Measurements from ENCODE around the gene ARHGEF28. TPM values are rescaled to one million over a fixed set of nuclear protein-coding genes. Genes with fewer than 3 reads are reported as not detected.

Gene ARHGEF28
- total RNA-seq, 1 donor from 2014 or later = 2.1 TPM

DNA sequence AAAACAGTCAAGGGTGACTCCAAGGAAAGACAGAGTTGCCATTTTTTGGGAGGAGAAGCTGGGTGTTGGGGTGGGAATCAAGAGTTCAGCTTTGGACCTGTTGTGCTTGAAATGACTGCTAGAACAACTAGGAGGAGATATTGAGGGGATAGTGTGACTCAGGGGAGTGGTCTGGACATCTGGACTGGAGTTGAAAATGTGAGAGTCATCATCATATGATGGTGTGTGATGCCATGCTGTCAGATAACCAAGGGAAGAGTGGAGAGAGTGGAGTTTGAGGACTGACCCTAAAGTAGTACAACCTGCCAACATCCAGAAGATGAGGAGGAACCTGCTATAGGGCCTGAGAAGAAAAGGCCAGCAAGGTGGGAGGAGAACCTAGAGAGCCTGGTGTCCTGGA, 199.7 kb downstream of the ARHGEF28 start:
- no peaks in the 10 kb centered on the region for H3K27me3 ChIP-seq (ENCODE audit: low read depth)
- no peaks in the 10 kb centered on the region for H3K36me3 ChIP-seq
- H3K27ac ChIP-seq (replicated peaks) = no peak overlapping the region
- TF ChIP-seq, protein P1, sequence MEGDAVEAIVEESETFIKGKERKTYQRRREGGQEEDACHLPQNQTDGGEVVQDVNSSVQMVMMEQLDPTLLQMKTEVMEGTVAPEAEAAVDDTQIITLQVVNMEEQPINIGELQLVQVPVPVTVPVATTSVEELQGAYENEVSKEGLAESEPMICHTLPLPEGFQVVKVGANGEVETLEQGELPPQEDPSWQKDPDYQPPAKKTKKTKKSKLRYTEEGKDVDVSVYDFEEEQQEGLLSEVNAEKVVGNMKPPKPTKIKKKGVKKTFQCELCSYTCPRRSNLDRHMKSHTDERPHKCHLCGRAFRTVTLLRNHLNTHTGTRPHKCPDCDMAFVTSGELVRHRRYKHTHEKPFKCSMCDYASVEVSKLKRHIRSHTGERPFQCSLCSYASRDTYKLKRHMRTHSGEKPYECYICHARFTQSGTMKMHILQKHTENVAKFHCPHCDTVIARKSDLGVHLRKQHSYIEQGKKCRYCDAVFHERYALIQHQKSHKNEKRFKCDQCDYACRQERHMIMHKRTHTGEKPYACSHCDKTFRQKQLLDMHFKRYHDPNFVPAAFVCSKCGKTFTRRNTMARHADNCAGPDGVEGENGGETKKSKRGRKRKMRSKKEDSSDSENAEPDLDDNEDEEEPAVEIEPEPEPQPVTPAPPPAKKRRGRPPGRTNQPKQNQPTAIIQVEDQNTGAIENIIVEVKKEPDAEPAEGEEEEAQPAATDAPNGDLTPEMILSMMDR (IDR thresholded peaks at IDR 0.05; ENCODE audit: borderline replicate concordance) = no peak
- H3K4me3 ChIP-seq = no peak overlapping the region
- no peaks in the 10 kb centered on the region for H3K4me1 ChIP-seq
- no peaks in the 10 kb centered on the region for H3K9me3 ChIP-seq (replicated peaks)
- no peak for DNase-seq
- intact Hi-C loops (cut with micrococcal nuclease) = no loop called here

DNA sequence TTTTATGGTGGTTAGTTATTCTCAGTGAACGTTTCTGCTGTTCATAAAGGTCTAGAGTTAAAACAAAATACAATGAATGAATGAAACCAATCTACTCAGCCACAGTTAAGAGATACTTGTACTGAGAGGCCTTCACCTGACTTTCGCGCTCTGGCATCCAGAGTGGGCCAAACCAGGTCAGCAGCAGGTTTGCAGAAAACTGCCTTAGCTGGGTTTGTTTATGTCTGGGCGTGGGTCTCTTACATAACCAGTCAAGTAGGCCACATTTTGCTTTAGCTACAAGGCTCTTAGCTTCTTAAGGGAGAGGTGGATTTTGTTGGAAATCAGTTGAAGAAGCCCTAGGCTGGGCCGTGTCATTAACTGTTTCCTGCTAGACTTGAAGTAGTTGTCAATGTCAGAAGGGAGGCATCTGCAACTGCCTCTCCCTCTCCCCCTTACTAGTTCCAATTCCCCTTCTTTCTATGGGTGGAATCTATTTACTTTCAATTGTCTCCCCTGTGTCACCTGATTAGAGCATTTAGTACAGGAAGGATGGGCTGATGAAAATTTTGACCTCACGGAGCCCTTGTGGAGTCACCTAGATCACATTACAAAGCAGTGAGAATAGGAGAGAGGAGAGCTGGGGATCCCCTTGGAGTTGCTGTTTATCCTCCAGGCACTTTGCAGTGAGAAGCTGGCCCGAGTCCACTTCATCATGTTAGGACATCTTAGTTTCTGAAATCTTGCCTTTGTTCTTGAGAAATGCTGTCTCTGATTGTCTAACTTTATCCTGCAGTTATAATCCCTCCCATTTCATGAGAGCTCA, 200.5 kb downstream of the ARHGEF28 start:
- intact Hi-C loops (cut with micrococcal nuclease) = no loop called here
- H3K36me3 ChIP-seq = no peaks in the 10 kb centered on the region
- DNase-seq = no peak
- H3K4me3 ChIP-seq = no peak overlapping the region
- TF ChIP-seq, protein P1 (IDR thresholded peaks at IDR 0.05; ENCODE audit: borderline replicate concordance) = no peak
- H3K4me1 ChIP-seq = no peaks in the 10 kb centered on the region
- H3K27ac ChIP-seq (replicated peaks) = no peak overlapping the region
- no peaks in the 10 kb centered on the region for H3K27me3 ChIP-seq (ENCODE audit: low read depth)
- no peaks in the 10 kb centered on the region for H3K9me3 ChIP-seq (replicated peaks)

DNA sequence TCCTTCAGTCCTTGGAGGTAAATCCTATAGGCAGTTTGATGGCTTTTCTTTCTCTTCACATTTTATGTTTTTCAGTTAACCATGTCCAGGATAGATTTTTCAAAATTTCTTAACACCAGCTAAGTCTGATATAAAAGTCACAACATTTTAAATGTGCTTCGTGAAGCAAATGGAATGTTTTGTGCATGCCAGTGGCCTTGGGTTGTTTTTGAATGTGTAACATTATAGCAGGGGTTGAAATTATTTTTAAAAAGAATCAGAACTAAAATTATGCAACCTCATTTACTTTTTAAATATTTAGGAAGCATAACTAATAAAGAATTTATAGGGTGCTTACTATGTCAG, 201.1 kb downstream of the ARHGEF28 start:
- H3K9me3 ChIP-seq (replicated peaks) = no peaks in the 10 kb centered on the region
- no peak overlapping the region for H3K4me3 ChIP-seq
- no peaks in the 10 kb centered on the region for H3K36me3 ChIP-seq
- intact Hi-C loops (cut with micrococcal nuclease) = no loop called here
- no peaks in the 10 kb centered on the region for H3K4me1 ChIP-seq
- TF ChIP-seq, protein P1 (IDR thresholded peaks at IDR 0.05; ENCODE audit: borderline replicate concordance) = no peak
- no peak overlapping the region for H3K27ac ChIP-seq (replicated peaks)
- no peak for DNase-seq
- H3K27me3 ChIP-seq (ENCODE audit: low read depth) = no peaks in the 10 kb centered on the region

- Histone ChIP-seq H3K4me3 (no peak overlapping the region), H3K4me1 (no peaks in the 10 kb centered on the region), H3K36me3 (no peaks in the 10 kb centered on the region), H3K9me3 (replicated peaks) (no peaks in the 10 kb centered on the region), H3K27me3 (ENCODE audit: low read depth) (no peaks in the 10 kb centered on the region), H3K27ac (replicated peaks) (no peak overlapping the region)
- intact Hi-C loops (cut with micrococcal nuclease) = no loop called here
- DNase-seq = no peak
- TF ChIP-seq, protein P1 (IDR thresholded peaks at IDR 0.05; ENCODE audit: borderline replicate concordance) = no peak
Observed at GRCh38 chr5:73828465-73828864, 202.5 kb downstream of the ARHGEF28 start.

GRCh38 chr5:73830646-73831045, 204.7 kb downstream of the ARHGEF28 start:
- intact Hi-C loops (cut with micrococcal nuclease) = no loop called here

More at GRCh38 chr5:73830646-73831045, 204.7 kb downstream of the ARHGEF28 start:
- TF ChIP-seq, protein P1 (IDR thresholded peaks at IDR 0.05; ENCODE audit: borderline replicate concordance) = no peak
- Histone ChIP-seq H3K4me1 (no peaks in the 10 kb centered on the region), H3K27ac (replicated peaks) (no peak overlapping the region), H3K4me3 (no peak overlapping the region), H3K9me3 (replicated peaks) (no peaks in the 10 kb centered on the region), H3K27me3 (ENCODE audit: low read depth) (no peaks in the 10 kb centered on the region), H3K36me3 (no peaks in the 10 kb centered on the region)
- no peak for DNase-seq
